Cardiac muscle cell (in vitro differentiated cells and primary cell): ENCODE measurements around the gene XPC. TPM values are rescaled to one million over a fixed set of nuclear protein-coding genes. Genes with fewer than 3 reads are reported as not detected.

ENCODE experiments used
- DNase-seq, 2 donors: peaks; one replicate each; pipeline versions ENCODE4 v3.0.0 to v3.0.0-alpha.2; 2010 to 2017; ENCODE audit warnings: low read depth in 1 of 2, low spot score in 1 of 2
- H3K27ac ChIP-seq: fragments of 200-600 bp; sonication (generic); 2 replicates; pipeline ENCODE4 v1.5.1; 2016
- H3K27me3 ChIP-seq: fragments of 200-600 bp; sonication (generic); 2 replicates; pipeline ENCODE4 v1.6.0; 2016; ENCODE audit warnings: control low read depth
- H3K36me3 ChIP-seq: fragments of 200-600 bp; sonication (generic); 2 replicates; pipeline ENCODE4 v1.5.1; 2016; ENCODE audit warnings: control low read depth
- H3K4me1 ChIP-seq: fragments of 200-600 bp; sonication (generic); 2 replicates; pipeline ENCODE4 v1.8.1; 2017; ENCODE audit warnings: low read depth, mild to moderate bottlenecking, mixed run types
- H3K4me3 ChIP-seq: fragments of 200-600 bp; sonication (generic); 2 replicates; pipeline ENCODE4 v1.5.1; 2016; ENCODE audit warnings: mild to moderate bottlenecking
- H3K9me3 ChIP-seq: fragments of 200-600 bp; sonication (generic); 2 replicates; pipeline ENCODE4 v1.5.1; 2017; ENCODE audit warnings: low read depth, mild to moderate bottlenecking, control low read depth
- CTCF ChIP-seq: IDR thresholded peaks from 2 replicates; pipeline ENCODE4 v1.5.1; 2012; ENCODE audit warnings: low read depth, mild to moderate bottlenecking, low read length
- polyA plus RNA-seq: library from polyadenylated mRNA; unstranded; fragments of >200 nt; fragmentation: Nextera tagmentation; extraction: Ambion mirVana; gene quantifications from 2 replicates; pipeline ENCODE4 v1.2.1, GENCODE V29; 2016
- total RNA-seq: library from RNA; depleted of rRNA; stranded (reverse); fragments of >200 nt; gene quantifications from 2 replicates; pipeline ENCODE4 v1.2.3, GENCODE V29; 2016

XPC gene
- total and polyA plus RNA-seq, 2 experiments from 2014 or later = 26.6 to 37.7 TPM

- H3K27me3 ChIP-seq = no peaks in the 10 kb centered on the region
- no peak for TF ChIP-seq CTCF
- H3K4me1 ChIP-seq = peaks cover 29% of the 10 kb centered on the region
- no peaks in the 10 kb centered on the region for H3K9me3 ChIP-seq
- peak in 1 of 2 donors; percentile 18 for DNase-seq
- H3K4me3 ChIP-seq = no peak overlapping the region
- H3K36me3 ChIP-seq = peaks cover under 1% of the 10 kb centered on the region
- H3K27ac ChIP-seq = no peak overlapping the region
These were observed 38.6 kb downstream of the XPC start for GRCh38 chr3:14139771-14140170.

- TF ChIP-seq CTCF = no peak
- Histone ChIP-seq H3K27ac (no peak overlapping the region), H3K4me3 (no peak overlapping the region), H3K4me1 (peaks cover 22% of the 10 kb centered on the region), H3K36me3 (peaks cover 3% of the 10 kb centered on the region), H3K9me3 (no peaks in the 10 kb centered on the region), H3K27me3 (no peaks in the 10 kb centered on the region)
- no peak for DNase-seq
These were observed 39.3 kb downstream of the XPC start for GRCh38 chr3:14138878-14139655.

GRCh38 chr3:14138109-14138877, 40.1 kb downstream of the XPC start:
- no peaks in the 10 kb centered on the region for H3K9me3 ChIP-seq
- H3K27ac ChIP-seq = peak overlapping the region; percentile 1
- H3K27me3 ChIP-seq = no peaks in the 10 kb centered on the region
- H3K4me3 ChIP-seq = no peak overlapping the region
- H3K4me1 ChIP-seq = peaks cover 19% of the 10 kb centered on the region
- peaks cover 9% of the 10 kb centered on the region for H3K36me3 ChIP-seq
- no peak for TF ChIP-seq CTCF
- DNase-seq = peak in 1 of 2 donors; percentile 29

GRCh38 chr3:14137445-14137844, 41.0 kb downstream of the XPC start:
- Histone ChIP-seq H3K9me3 (no peaks in the 10 kb centered on the region), H3K36me3 (peaks cover 18% of the 10 kb centered on the region), H3K27me3 (no peaks in the 10 kb centered on the region), H3K4me3 (no peak overlapping the region), H3K27ac (peak overlapping the region; percentile 68), H3K4me1 (peaks cover 16% of the 10 kb centered on the region)
- no peak for TF ChIP-seq CTCF
- DNase-seq = no peak

GRCh38 chr3:14137004-14137403, 41.4 kb downstream of the XPC start:
- no peaks in the 10 kb centered on the region for H3K9me3 ChIP-seq
- H3K4me3 ChIP-seq = no peak overlapping the region
- peaks cover 19% of the 10 kb centered on the region for H3K36me3 ChIP-seq
- H3K27ac ChIP-seq = peak overlapping the region; percentile 68
- peaks cover 16% of the 10 kb centered on the region for H3K4me1 ChIP-seq
- TF ChIP-seq CTCF = no peak
- peak in 1 of 2 donors; percentile 15 for DNase-seq
- no peaks in the 10 kb centered on the region for H3K27me3 ChIP-seq
